HG02678 (cell line): ENCODE results near the gene PKDREJ.
"Not testable (repeated sequence)": the region's sequence is repeated elsewhere in the genome, so short reads cannot be mapped to it uniquely, and the experiment has no call there.

ENCODE experiments used
- ATAC-seq: cut with Tn5 transposase; IDR thresholded peaks from one replicate; pipeline ENCODE4 v1.9.1; 2021; ENCODE audit warnings: mild to moderate bottlenecking, moderate library complexity; ENCODE audit not compliant: unreplicated experiment

PKDREJ gene, protein sequence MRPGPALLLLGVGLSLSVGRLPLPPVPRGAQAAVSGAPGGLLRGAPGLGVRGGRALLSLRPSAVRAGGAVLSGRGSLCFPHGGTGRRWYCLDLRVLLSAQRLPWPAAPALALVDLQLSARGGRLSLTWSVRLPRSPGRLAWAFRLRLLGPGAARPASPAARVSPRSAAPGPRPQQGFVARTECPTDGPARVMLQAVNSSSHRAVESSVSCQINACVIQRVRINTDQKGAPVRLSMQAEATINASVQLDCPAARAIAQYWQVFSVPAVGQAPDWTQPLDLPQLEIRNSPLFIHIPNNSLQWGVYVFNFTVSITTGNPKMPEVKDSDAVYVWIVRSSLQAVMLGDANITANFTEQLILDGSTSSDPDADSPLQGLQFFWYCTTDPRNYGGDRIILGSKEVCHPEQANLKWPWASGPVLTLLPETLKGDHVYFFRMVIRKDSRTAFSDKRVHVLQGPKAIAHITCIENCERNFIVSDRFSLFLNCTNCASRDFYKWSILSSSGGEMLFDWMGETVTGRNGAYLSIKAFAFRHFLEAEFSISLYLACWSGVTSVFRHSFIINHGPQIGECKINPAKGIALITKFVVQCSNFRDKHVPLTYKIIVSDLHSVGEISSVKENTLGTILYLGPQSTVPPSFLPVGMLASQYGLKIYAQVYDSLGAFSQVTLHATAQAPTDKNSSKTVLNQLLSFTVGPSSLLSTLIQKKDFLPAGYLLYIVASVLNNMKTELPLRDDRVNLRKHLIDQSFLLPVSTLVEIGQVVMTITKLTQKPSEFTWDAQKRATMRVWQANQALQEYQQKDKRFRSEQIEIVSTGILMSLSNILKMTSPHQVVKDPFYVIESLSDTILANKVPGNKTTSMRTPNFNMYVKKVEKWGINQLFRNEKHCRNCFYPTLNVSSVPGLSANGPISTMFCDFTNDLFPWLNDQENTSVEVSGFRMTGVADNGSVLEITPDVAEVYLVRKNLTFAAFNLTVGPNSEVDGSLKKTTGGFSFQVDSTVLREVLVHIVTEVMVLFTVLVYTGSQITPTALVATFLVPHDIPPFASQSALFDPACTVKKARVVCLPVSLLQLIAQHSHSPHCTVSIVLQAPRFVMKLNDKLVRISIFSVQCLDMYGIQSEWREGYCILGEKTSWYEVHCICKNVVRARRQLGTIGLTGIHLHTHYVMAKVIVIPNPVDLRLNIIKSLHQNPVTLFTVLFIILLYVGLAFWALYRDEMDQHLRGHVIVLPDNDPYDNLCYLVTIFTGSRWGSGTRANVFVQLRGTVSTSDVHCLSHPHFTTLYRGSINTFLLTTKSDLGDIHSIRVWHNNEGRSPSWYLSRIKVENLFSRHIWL (N-terminal part only)

DNA sequence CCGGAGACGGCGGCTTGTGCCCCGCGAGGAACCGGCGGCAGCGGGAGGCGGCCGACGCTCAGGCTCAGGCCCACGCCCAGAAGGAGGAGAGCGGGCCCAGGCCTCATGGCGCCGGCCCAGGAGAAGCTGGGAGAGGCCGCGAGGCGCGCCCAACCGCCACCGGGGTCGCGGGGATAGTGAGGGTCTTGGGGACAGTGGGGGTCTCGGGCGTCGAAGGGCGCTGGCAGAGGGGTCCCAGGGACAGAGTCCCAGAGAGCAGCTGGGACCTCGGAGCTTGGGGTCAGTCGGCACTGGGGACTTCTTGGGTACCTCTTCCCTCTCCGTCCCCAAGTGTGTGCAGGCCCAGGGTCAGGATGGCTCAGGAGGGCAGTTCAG, at the start of gene PKDREJ:
TSS of gene PKDREJ (minus strand) at position 128 of the 375 bp plus-strand sequence. CDS start at position 107, 21 bp downstream.
- no peak for ATAC-seq

DNA sequence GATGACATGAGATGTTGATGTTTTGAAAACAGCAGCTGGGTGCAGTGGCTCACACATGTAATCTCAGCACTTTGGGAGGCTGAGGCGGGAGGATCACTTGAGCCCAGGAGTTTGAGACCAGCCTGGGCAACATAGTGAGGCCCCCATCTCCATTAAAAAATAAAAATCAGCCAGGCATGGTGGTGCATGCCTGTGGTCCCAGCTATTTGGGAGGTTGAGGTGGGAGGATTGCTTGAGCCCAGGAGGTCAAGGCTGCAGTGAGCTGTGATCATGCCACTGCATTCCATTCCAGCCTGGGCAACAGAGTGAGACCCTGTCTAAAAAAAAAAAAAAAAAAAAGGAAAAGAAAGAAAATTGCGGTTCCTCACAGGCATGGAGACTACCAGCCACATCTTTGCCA, 49.7 kb upstream of the PKDREJ start:
- ATAC-seq, result not testable (repeated sequence)

DNA sequence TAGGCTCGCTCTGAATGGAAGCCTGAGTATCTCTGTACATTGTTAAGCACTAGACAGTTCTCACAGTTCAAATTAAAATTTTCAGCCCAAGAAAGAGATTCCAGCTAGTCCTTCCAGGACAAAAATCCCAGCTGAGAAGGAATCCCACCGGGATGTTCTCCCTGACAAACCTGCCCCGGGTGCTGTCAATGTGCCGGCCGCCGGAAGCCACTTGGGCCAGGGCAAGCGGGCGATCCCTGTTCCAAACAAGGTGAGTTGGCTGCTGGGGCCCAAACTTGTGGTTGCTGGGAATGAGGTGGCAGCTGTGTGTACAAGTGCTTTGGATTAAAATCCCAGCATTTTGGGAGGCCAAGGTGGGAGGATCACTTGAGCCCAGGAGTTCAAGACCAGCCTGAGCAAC, 48.9 kb upstream of the PKDREJ start:
- no peak for ATAC-seq

DNA sequence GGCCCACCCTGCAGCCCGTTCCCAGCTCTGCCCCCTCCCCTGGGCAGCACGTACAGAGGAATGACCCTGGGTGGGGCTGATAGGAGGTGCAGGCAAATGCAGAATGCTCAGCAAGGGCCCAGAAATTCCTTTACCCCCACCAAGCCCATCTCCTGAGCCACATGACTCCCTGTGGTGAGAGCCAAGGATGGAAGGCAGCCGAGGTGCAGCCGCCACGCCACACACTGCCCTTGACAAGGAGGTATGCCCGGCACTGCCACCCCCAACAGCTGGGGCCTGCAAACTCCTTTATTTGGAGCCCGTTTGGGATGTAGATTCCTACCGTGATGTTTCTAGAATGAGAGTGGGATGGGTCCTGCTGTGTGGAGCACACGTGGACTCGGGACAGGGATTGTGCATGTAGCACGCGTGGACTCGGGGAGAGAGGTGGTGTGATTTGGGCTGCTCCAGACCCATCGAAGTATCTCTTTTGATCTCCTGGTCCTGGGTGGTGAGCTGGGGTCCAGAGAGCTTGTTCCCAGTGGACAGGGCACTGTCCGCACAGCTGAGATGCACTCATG, 46.5 kb upstream of the PKDREJ start:
- no peak for ATAC-seq

DNA sequence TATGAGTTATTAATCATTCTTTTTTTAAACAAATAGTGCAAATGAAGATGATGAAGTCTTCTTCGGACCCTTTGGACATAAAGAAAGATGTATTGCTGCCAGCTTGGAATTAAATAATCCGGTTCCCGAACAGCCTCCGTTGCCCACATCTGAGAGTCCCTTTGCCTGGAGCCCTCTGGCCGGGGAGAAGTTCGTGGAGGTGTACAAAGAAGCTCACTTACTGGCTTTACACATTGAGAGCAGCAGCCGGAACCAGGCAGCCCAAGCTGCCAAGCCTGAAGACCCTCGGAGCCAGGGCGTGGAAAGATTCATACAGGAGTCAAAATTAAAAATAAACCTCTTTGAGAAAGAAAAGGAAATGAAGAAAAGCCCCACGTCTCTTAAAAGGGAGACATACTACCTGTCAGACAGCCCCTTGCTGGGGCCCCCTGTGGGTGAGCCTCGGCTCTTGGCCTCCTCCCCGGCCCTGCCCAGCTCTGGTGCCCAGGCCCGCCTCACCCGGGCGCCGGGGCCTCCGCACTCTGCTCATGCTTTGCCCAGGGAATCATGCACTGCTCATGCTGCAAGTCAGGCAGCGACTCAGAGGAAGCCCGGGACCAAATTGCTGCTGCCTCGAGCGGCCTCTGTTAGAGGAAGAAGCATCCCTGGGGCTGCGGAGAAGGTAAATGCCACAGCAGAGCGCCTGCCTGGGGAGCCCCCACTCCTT, 45.3 kb upstream of the PKDREJ start:
- no peak for ATAC-seq

DNA sequence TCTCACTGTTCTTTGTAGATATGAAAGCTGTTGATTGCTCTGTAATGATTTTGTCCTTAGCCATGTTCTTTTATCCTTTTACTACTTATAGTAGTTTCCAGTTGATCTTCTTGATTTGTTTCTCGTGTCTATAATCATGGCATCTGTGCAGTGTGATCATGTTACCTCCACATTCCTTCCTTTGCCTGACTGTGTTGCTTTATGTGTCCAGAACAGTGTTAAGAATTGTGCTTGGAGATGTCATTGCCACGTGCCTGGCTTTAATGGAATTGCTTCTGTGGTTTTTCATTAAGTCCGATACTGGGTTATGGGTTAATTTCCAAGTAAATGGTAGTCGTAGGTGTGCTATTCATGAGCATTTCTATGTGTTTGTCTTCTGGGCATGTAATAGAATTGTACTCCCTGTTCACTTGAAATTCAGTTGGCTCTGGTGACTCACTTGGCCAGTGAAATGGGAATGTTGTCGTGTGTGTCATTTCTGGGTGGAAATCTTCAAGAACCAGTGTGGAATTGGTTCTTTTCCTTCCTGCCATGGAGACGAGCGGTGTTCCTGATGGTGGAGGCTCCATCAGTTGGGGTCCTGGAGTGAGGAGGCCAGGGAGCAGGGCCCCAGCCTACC, 40.3 kb upstream of the PKDREJ start:
- no peak for ATAC-seq

DNA sequence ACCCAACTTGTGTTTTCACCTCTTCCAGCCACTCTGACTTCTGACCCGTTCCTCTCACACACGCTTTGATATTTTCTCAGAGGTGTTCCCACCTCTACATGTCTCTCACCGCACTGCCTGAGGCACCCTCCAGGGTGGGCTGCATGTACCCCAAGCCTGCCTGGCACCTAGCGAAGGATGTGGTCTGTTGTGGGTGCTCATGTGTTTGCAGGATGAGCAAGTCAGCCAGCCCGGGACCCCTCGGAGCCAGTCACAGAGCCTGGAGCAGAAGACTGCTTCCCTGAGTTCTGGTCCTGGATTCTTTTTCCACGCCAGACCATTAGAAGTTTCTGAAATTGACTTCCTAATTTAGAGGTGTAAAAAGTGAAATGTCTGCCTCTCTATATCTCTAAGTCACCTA, 37.3 kb upstream of the PKDREJ start:
- ATAC-seq, result no peak

DNA sequence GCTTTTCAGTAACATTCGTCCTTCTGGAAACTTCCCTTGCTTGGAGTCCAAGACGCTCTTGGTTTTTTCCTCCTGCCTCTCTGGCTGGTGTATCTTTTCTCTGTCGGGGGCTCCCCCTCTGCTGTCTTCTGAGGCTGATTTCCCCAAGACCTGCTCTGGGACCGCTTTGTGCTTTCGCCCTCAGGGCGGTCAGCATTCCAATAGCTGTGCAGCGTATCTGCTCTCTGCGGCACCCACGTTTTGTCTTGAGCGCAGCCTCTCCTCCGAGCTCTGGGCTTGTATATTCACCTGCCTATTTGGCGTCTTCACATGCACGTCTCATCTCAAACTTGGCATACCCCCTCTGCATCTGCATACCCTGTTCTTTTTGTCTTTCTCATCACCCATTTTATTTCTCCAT, 36.0 kb upstream of the PKDREJ start:
- ATAC-seq, result no peak

DNA sequence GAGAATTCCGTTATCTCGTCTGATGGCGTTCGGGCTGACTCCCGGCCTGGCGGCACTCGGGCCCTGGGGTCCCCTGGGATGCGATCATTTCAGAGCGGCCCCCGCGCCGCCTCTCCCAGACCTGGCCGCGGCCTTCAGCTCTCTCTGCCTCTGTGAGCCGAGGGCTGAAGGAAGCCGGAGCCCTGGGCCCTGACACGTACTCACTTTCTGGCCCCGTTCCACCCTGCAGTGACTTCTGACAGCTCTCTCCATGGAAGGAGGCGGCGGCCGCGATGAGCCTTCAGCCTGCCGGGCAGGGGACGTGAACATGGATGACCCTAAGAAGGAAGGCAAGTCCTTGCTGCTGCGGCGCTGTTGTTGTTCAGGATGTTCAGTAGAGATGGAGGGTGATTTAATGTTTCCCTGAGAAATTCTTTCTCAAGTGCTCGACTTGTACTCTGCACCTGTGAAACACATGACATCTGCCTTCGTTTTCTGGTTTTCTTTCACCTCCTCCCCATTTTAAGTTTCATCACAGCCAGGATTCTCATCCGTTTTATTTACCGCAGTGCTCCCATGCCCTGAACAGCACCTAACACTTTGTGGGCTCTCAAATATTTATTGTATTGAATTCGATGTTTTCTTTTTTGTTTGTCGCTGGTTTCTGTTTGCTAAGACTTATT, 34.1 kb upstream of the PKDREJ start:
- ATAC-seq, result peak; percentile 17

DNA sequence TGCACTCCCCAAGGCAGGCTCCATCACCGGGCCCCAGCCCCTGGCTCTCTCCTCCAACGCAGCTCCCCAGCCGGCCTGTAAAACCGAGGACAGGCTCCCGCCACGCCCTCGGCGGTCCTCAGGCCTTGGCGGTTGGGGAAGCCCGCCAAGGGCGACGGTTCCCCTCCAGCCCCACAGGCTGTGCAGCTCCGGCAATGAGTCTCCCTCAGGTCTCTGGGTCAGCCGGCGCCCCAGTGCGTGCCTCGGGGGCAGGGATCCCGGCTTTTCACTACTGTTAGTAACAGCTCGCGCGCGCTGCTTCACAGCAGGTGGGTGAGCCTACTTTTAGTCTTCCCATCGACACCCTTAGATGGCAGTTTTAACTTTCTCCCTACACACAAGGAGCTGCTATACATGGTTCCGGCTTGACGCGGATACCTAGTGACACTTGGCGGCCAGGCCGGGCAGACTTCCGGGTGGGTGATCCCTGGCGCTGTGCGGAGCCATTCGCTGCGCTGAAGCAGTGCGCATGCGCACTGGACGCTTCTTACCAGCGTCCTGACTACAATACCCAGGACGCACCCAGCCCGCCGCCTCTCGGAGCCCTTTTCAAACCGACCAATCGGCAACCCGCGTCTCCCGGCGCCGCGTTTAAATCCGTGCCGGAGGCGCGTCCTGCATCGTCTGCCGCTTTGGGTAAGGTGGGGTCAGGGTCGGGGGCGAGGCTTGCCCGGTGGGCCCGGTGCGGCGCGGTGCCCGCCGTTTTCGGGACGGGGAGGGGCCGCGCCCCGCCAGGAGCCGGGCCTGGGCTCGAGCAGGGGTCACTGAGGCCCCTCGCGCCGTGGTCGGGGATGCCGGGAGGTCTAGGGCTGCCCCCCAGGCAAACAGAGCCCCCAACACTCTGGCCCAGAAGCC, 33.4 kb upstream of the PKDREJ start, which contains the start of gene GTSE1:
TSS of gene GTSE1 (plus strand) at position 614 of the 894 bp plus-strand sequence. CDS start 531 bp downstream, outside the sequence.
- peak; percentile 92 for ATAC-seq

DNA sequence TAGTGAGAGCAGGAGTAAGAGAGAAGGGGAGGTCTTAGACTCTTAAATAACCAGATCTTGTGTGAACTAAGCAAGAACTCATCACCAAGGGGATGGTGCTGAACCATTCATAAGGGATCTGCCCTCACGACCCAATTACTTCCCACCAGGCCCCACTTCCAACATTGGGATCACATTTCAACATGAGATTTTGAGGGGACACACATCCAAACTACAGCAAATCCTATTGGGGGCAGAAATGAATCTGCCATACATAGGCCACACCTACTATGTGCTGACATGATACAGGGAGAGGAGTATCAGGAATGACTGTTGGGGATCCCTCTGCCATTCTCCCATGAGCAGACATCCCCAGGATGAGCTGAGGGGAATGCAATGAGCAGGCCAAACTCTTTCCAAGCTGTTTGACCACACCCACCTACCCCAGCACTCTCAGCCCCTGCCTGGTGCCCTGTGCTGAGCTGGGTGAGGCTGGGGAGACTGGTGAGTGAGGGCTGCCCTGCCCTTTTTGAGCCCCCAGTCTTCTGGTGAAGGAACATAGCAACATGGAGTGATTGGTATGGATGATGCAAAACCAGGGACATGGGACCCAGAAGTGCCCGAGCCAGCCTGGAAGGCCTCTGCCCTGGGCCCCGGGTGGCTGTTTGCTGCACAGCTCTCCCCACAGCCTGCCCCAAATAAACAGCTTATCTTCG, 32.3 kb upstream of the PKDREJ start:
- no peak for ATAC-seq

DNA sequence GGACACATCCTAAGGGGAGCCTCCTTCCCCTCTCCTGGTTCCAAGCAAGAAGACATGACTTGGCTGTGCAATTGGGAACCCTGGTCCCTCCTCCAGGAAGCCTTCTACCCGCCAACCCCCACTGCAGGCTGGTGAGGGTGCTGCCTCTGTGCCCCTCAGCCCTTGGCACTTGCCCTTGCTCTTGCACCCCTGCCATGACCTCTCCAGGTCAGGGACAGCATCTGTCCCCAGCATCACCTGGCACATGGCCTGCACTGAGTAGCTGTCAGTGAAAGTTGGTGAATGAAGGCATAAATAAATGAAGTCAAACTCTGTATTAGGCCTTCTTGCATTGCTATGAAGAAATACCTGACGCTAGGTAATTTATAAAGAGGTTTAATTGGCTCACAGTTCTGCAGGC, 31.6 kb upstream of the PKDREJ start:
- no peak for ATAC-seq

DNA sequence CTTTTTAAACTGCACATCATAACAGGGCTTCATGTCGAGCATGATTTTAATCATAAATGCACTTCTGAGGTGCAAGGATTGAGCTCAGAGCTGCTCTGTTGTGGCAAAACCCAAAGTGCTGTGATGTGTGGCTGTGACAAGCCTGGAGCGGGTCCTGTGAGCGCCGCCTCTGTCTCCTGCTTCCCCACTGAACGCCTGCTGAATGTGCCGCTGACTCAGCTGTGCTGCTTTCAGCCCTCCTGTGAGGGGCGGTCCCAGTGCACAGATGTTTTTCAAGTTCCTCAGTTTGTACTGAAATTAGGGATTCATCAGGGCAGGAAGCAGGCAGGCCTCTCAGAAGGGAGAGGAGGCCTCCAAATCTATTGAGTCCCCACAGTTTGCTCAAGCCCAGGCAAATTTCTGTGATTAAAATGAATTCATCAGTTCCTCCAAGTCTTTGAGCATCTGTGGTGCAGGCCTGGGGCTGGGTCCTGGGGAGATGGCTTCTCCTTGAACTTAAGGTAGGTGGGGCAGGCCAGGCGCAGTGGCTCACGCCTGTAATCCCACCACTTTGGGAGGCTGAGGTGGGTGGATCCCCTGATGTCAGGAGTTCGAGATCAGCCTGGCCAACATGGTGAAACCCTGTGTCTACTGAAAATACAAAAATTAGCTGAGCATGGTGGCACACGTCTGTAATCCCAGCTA, 30.6 kb upstream of the PKDREJ start:
- ATAC-seq, result no peak

DNA sequence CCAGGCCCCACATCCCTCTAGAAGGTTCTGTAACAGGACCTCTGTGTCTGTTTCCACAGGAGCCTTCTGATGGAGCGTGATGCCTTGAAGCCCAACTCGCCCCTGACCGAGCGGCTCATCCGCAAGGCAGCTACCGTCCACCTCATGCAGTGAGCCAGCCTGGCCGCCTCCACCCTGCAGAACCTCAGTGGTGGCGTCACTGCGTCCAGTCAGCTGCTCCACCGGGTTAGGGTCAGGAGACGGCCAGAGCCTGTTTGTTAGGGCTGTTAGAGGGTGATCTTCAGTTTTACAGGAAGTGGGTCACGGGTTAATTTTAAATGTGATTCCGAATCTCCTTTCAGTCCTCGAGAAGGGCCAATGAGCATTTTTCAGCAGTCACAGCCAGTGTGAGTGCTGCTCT, 29.6 kb upstream of the PKDREJ start:
- no peak for ATAC-seq

DNA sequence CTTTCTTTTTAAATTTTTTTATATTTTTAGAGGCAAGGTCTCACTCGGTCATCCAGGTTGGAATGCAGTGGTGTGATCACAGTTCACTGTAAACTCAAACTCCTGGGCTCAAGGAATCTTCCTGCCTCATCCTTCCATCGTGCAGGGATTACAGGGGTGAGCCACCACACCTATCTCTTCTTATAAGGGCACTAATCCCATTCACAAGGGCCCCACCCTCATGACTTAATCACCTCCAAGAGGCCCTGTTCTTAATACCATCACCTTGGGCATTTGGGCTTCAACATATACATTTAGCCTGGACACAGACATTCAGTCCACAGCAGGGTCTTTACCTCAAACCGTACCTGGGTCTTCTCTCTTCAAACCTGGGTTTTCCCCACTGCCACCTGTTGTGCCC, 29.0 kb upstream of the PKDREJ start:
- ATAC-seq, result no peak

DNA sequence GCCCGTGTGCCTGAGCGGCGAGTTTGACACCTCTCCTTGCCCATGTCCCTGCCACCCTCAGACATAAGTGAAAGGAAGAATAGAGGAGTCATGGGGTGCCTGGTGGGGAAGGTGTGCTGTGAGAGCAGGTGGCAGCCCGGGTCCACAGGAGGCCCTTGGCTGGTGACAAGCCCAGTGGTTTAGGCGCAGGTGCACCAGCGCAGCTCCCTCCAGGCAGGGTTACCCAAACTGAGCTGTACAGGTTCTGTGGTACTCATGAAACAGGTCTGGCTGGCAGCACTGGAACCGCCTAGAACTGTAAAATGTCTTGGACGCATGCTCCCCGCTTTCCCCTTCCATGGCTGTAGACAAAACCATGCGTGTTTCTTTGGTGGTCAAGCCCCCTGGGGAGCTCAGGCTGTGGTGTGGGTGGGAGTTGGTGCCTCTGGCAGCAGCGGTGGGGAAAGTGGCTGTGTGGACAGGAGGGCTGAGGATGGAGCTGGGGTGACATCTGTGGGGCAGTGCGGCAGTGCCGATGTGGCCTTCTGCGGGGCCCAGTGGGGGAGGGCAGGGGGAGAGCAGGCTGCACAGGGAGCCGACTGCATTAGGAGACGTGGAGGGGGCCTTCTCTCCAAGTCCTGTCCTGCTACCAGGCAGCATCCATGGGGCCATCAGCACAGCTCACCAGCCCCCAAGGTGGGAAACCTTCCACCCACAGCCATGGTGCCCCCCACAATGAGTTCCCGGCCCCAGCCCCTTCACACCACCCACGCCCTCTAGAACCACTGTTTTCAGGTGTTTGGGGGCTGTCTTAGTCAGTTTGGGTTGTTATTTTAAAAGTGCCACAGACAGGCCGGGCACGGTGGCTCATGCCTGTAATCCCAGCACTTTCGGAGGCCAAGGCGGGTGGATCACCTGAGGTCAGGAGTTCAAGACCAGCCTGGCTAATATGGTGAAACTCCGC, 28.0 kb upstream of the PKDREJ start:
- no peak for ATAC-seq
